ENCODE data around the gene C1orf52. TPM values are rescaled to one million over a fixed set of nuclear protein-coding genes. Genes with fewer than 3 reads are reported as not detected.

C1orf52 gene
- total and polyA plus RNA-seq, 9 of the 15 experiments (the other 6 are each of a cell fraction or from before 2014, with no cell fraction given), result 17.0 to 38.5 (median 33.0) TPM

GRCh38 chr1:85201340-85202091, 57.9 kb downstream of the C1orf52 start (continued):
- TF ChIP-seq GTF3C2 (IDR thresholded peaks at IDR 0.05; ENCODE audit: borderline replicate concordance, extremely low read depth, insufficient read length) (no peak), KAT2B (IDR thresholded peaks at IDR 0.05; ENCODE audit: low read depth, low read length) (no peak), RBBP5 (IDR thresholded peaks at IDR 0.05; ENCODE audit: borderline replicate concordance, insufficient read depth, low read length, poor library complexity, severe bottlenecking) (no peak), C11orf30 (IDR thresholded peaks at IDR 0.05; ENCODE audit: low read depth) (no peak), ASH1L (IDR thresholded peaks at IDR 0.05; ENCODE audit: borderline replicate concordance, low read depth, partially characterized antibody) (no peak), RNF2 (IDR thresholded peaks at IDR 0.05) (peak; percentile 21; the same call in 1 of the 2 replicates), ELF4 (CRISPR knock-in tag; IDR thresholded peaks at IDR 0.05) (no peak), HNRNPL (IDR thresholded peaks at IDR 0.05; ENCODE audit: low read depth, low read length) (0 out of 2 replicates have a peak, but pooled peaks have one; percentile 37), GMEB1 (CRISPR knock-in tag; IDR thresholded peaks at IDR 0.05) (no peak), ZNF133 (CRISPR knock-in tag; IDR thresholded peaks at IDR 0.05) (no peak), HMGXB4 (CRISPR knock-in tag; IDR thresholded peaks at IDR 0.05) (peak; percentile 70; the same call in 1 of the 2 replicates), ZBTB8A (IDR thresholded peaks at IDR 0.05; ENCODE audit: partially characterized antibody) (no peak), ZNF589 (CRISPR knock-in tag; IDR thresholded peaks at IDR 0.05; ENCODE audit: low read depth) (no peak), MCM3 (IDR thresholded peaks at IDR 0.05) (no peak), ARID3A (IDR thresholded peaks at IDR 0.05; ENCODE audit: borderline replicate concordance, low read depth, low read length) (no peak), RBM22 (IDR thresholded peaks at IDR 0.05; ENCODE audit: low read depth, low read length, poor library complexity, severe bottlenecking) (no peak), PHTF2 (CRISPR knock-in tag; IDR thresholded peaks at IDR 0.05) (no peak; the same call in 1 of the 2 replicates)
